ENCODE results near the gene TSPAN12. TPM values are rescaled to one million over a fixed set of nuclear protein-coding genes. Genes with fewer than 3 reads are reported as not detected.
"Not testable (repeated sequence)": the region's sequence is repeated elsewhere in the genome, so short reads cannot be mapped to it uniquely, and the experiment has no call there.

Gene TSPAN12
- total RNA-seq, 1 experiment from 2014 or later, result 17.3 TPM

DNA sequence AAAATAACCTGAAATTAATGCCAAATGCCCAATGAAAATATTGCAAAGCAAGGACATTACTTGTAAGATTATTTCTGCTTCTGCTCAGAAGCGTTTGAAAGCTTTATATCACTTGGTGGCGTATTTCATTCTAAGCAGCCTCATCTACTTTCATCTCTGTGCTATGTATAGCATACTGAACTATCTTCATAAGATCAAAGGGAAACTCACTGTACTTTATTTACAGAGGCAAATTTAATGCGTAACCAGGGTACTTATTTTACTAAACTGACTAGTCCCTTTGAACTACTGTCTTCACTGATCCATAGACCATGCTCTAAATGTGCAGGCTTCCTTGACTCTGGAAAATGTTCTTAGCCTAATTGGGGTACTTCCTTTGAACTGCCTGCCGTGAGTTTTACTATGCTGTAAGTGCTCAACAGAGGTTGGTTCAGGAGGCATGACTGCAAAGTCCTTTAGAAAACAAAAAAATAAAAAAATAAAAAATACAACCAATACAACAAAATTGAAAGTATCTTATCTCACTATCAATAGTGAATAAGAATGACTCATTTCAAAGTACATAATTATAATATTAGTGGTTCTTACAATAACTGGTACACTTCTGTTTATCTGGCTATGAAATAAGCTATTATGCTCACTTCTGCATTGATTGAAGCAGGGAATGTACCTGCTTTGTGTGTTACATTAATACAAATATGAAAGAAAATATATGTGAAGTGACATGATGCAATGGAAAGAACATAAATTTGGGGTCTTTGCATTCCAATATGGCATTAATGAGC, 41.0 kb upstream of the TSPAN12 start:
- TF ChIP-seq ZNF396 (CRISPR knock-in tag; IDR thresholded peaks at IDR 0.05; ENCODE audit: borderline replicate concordance) (no peak), KAT7 (CRISPR knock-in tag; IDR thresholded peaks at IDR 0.05; ENCODE audit: borderline replicate concordance) (no peak), CBFB (CRISPR knock-in tag; IDR thresholded peaks at IDR 0.05; ENCODE audit: low read depth) (no peak), ZNF232 (CRISPR knock-in tag; IDR thresholded peaks at IDR 0.05) (no peak), PRRX2 (CRISPR knock-in tag; IDR thresholded peaks at IDR 0.05) (no peak)
- TF ChIP-seq, protein P1, sequence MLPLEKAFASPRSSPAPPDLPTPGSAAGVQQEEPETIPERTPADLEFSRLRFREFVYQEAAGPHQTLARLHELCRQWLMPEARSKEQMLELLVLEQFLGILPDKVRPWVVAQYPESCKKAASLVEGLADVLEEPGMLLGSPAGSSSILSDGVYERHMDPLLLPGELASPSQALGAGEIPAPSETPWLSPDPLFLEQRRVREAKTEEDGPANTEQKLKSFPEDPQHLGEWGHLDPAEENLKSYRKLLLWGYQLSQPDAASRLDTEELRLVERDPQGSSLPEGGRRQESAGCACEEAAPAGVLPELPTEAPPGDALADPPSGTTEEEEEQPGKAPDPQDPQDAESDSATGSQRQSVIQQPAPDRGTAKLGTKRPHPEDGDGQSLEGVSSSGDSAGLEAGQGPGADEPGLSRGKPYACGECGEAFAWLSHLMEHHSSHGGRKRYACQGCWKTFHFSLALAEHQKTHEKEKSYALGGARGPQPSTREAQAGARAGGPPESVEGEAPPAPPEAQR (CRISPR knock-in tag; IDR thresholded peaks at IDR 0.05), result no peak
- TF ChIP-seq, protein P2, sequence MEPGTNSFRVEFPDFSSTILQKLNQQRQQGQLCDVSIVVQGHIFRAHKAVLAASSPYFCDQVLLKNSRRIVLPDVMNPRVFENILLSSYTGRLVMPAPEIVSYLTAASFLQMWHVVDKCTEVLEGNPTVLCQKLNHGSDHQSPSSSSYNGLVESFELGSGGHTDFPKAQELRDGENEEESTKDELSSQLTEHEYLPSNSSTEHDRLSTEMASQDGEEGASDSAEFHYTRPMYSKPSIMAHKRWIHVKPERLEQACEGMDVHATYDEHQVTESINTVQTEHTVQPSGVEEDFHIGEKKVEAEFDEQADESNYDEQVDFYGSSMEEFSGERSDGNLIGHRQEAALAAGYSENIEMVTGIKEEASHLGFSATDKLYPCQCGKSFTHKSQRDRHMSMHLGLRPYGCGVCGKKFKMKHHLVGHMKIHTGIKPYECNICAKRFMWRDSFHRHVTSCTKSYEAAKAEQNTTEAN (CRISPR knock-in tag; IDR thresholded peaks at IDR 0.05), result no peak
- TF ChIP-seq, protein P3, sequence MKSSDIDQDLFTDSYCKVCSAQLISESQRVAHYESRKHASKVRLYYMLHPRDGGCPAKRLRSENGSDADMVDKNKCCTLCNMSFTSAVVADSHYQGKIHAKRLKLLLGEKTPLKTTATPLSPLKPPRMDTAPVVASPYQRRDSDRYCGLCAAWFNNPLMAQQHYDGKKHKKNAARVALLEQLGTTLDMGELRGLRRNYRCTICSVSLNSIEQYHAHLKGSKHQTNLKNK (CRISPR knock-in tag; IDR thresholded peaks at IDR 0.05), result no peak
- TF ChIP-seq, protein P4, sequence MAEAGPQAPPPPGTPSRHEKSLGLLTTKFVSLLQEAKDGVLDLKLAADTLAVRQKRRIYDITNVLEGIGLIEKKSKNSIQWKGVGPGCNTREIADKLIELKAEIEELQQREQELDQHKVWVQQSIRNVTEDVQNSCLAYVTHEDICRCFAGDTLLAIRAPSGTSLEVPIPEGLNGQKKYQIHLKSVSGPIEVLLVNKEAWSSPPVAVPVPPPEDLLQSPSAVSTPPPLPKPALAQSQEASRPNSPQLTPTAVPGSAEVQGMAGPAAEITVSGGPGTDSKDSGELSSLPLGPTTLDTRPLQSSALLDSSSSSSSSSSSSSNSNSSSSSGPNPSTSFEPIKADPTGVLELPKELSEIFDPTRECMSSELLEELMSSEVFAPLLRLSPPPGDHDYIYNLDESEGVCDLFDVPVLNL (CRISPR knock-in tag; IDR thresholded peaks at IDR 0.05; ENCODE audit: borderline replicate concordance, low read depth), result no peak
- ChIA-PET POLR2A (no interaction called here), CTCF (no interaction called here)
- DNase-seq (ENCODE audit: low spot score) (no peak), ATAC-seq (no peak)
- H3K4me1 Mint-ChIP-seq, result no peaks in the 10 kb centered on the region
- H3K4me3 Mint-ChIP-seq, result no peak overlapping the region
- H3K9me3 Mint-ChIP-seq, result peaks cover 74% of the 10 kb centered on the region
- H3K27ac Mint-ChIP-seq, result no peak overlapping the region
- H3K27me3 Mint-ChIP-seq (ENCODE audit: low read depth), result peaks cover 3% of the 10 kb centered on the region; the same call in 1 of the 2 replicates
- peaks cover 53% of the 10 kb centered on the region for H3K36me3 Mint-ChIP-seq

DNA sequence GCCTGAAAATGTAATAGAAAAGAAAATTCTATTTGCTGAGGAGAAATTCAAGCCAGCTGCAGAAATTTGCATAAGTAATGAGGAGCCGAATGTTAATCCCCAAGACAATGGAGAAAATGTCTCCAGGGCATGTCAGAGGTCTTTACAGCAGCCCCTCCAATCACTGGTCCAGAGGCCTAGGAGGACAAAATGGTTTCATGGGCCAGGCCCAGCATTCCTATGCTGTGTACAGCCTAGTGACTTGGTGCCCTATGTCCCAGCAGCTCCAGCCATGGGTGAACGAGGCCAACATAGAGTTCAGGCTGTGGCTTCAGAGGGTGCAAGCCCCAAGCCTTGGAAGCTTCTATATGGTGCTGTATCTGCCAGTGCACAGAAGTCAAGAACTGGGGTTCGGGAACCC, 37.3 kb upstream of the TSPAN12 start:
- ATAC-seq; H3K4me1 Mint-ChIP-seq; DNase-seq (ENCODE audit: low spot score); POLR2A ChIA-PET; H3K27ac Mint-ChIP-seq; H3K4me3 Mint-ChIP-seq: not testable (repeated sequence)
- CTCF ChIA-PET, result interaction anchor here (0.5 kb wide), 1 partner anchor 67 kb away, joined by 4 read pairs; no protein-coding TSS in a partner anchor
- peaks cover 70% of the 10 kb centered on the region for H3K36me3 Mint-ChIP-seq
- peaks cover 19% of the 10 kb centered on the region for H3K27me3 Mint-ChIP-seq (ENCODE audit: low read depth)
- H3K9me3 Mint-ChIP-seq, result peaks cover 77% of the 10 kb centered on the region

DNA sequence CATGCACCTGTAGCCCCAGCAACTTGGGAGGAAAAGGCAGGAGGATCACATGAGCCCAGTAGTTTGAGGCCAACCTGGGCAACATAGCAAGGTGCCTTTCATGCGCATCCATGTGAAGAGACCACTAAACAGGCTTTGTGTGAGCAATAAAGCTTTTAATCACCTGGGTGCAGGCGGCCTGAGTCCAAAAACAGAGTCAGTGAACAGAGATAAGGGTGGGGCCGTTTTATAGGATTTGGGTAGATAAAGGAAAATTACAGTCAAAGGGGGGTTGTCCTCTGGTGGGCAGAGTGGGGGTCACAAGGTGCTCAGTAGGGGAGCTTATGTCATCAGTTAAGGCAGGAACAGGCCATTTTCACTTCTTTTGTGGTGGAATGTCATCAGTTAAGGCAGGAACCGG, 27.7 kb upstream of the TSPAN12 start:
- Mint-ChIP-seq H3K36me3 (peaks cover 22% of the 10 kb centered on the region), H3K27me3 (ENCODE audit: low read depth) (peaks cover 11% of the 10 kb centered on the region; the same call in 1 of the 2 replicates)
- H3K4me1 Mint-ChIP-seq; POLR2A ChIA-PET; H3K27ac Mint-ChIP-seq; ATAC-seq; H3K9me3 Mint-ChIP-seq; CTCF ChIA-PET; DNase-seq (ENCODE audit: low spot score); H3K4me3 Mint-ChIP-seq: not testable (repeated sequence)

DNA sequence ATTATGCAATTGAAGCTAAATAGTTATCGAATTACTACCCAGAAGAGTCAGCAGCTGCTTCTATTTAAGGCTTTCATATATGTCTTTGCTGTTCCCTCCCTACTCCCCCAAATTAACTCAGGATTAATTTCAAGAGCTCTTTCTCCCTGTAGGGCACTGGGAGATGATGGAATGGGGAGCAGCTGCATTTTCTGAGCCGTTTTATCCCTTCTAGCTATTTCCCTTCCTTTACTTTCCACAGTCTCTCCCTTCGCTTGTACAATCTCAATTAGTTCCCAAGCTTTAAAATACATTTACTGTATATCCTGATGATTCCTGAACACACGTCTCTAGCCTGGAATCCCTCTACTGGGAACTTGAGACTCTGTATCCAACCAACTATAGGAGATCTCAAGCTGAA, 19.8 kb upstream of the TSPAN12 start:
- CTCF ChIA-PET, result no interaction called here
- POLR2A ChIA-PET, result no interaction called here
- peaks cover 24% of the 10 kb centered on the region for H3K4me1 Mint-ChIP-seq
- no peak overlapping the region for H3K27ac Mint-ChIP-seq
- H3K4me3 Mint-ChIP-seq, result no peak overlapping the region
- no peak for ATAC-seq
- DNase-seq (ENCODE audit: low spot score), result no peak
- 0 out of 2 replicates have a peak, but pooled peaks cover 5% of the 10 kb centered on the region for H3K9me3 Mint-ChIP-seq
- H3K36me3 Mint-ChIP-seq, result no peaks in the 10 kb centered on the region
- H3K27me3 Mint-ChIP-seq (ENCODE audit: low read depth), result no peaks in the 10 kb centered on the region
- TF ChIP-seq, protein P5, sequence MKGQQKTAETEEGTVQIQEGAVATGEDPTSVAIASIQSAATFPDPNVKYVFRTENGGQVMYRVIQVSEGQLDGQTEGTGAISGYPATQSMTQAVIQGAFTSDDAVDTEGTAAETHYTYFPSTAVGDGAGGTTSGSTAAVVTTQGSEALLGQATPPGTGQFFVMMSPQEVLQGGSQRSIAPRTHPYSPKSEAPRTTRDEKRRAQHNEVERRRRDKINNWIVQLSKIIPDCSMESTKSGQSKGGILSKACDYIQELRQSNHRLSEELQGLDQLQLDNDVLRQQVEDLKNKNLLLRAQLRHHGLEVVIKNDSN (CRISPR knock-in tag; IDR thresholded peaks at IDR 0.05), result no peak
- TF ChIP-seq, protein P6, sequence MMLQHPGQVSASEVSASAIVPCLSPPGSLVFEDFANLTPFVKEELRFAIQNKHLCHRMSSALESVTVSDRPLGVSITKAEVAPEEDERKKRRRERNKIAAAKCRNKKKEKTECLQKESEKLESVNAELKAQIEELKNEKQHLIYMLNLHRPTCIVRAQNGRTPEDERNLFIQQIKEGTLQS (CRISPR knock-in tag; conservative IDR thresholded peaks at IDR 0.05), result no peak
- TF ChIP-seq, protein P7, sequence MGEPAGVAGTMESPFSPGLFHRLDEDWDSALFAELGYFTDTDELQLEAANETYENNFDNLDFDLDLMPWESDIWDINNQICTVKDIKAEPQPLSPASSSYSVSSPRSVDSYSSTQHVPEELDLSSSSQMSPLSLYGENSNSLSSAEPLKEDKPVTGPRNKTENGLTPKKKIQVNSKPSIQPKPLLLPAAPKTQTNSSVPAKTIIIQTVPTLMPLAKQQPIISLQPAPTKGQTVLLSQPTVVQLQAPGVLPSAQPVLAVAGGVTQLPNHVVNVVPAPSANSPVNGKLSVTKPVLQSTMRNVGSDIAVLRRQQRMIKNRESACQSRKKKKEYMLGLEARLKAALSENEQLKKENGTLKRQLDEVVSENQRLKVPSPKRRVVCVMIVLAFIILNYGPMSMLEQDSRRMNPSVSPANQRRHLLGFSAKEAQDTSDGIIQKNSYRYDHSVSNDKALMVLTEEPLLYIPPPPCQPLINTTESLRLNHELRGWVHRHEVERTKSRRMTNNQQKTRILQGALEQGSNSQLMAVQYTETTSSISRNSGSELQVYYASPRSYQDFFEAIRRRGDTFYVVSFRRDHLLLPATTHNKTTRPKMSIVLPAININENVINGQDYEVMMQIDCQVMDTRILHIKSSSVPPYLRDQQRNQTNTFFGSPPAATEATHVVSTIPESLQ (CRISPR knock-in tag; IDR thresholded peaks at IDR 0.05), result no peak
- TF ChIP-seq EMX1 (CRISPR knock-in tag; IDR thresholded peaks at IDR 0.05), result no peak
- TF ChIP-seq, protein P8, sequence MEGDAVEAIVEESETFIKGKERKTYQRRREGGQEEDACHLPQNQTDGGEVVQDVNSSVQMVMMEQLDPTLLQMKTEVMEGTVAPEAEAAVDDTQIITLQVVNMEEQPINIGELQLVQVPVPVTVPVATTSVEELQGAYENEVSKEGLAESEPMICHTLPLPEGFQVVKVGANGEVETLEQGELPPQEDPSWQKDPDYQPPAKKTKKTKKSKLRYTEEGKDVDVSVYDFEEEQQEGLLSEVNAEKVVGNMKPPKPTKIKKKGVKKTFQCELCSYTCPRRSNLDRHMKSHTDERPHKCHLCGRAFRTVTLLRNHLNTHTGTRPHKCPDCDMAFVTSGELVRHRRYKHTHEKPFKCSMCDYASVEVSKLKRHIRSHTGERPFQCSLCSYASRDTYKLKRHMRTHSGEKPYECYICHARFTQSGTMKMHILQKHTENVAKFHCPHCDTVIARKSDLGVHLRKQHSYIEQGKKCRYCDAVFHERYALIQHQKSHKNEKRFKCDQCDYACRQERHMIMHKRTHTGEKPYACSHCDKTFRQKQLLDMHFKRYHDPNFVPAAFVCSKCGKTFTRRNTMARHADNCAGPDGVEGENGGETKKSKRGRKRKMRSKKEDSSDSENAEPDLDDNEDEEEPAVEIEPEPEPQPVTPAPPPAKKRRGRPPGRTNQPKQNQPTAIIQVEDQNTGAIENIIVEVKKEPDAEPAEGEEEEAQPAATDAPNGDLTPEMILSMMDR (IDR thresholded peaks at IDR 0.05), result no peak
- TF ChIP-seq FOXJ3 (CRISPR knock-in tag; IDR thresholded peaks at IDR 0.05; ENCODE audit: borderline replicate concordance), result no peak
- no peak for TF ChIP-seq ESRRA (CRISPR knock-in tag; IDR thresholded peaks at IDR 0.05; ENCODE audit: borderline replicate concordance)
